Activated naive CD4-positive, alpha-beta T cell treated with anti-CD3 and anti-CD28 coated beads, Interleukin-2, amount 50 U/mL, for 72 hours (primary cell): ENCODE results near the gene SH2D6. TPM values are rescaled to one million over a fixed set of nuclear protein-coding genes. Genes with fewer than 3 reads are reported as not detected.

ENCODE experiments used
- ATAC-seq, 2 donors: fragments of 150-1000 bp; cut with Tn5 transposase; 2 replicates each; pipeline ENCODE4 v1.10.0; 2021; ENCODE audit warnings: mild to moderate bottlenecking in 2 of 2, moderate library complexity in 2 of 2
- DNase-seq, 2 donors: peaks; one replicate each; pipeline ENCODE4 v3.0.0; 2021 to 2022; ENCODE audit warnings: low spot score in 2 of 2
- H3K27ac Mint-ChIP-seq, 2 donors: one replicate each; pipeline ENCODE4 v1.8.0; 2022; ENCODE audit warnings: mild to moderate bottlenecking in 2 of 2, mixed read lengths in 2 of 2
- H3K36me3 Mint-ChIP-seq, 2 donors: one replicate each; pipeline ENCODE4 v1.8.0; 2022; ENCODE audit warnings: mixed read lengths in 2 of 2
- H3K9me3 Mint-ChIP-seq, 2 donors: one replicate each; pipeline ENCODE4 v1.8.0; 2022; ENCODE audit warnings: mixed read lengths in 2 of 2
- total RNA-seq, 2 donors: library from RNA; stranded (reverse); gene quantifications; one replicate each; pipeline ENCODE4 v1.2.3, GENCODE V29; 2022

Gene SH2D6
- total RNA-seq, 2 donors from 2014 or later, result 0.55 to 2.5 TPM

GRCh38 chr2:85444629-85445172 is 26.2 kb downstream of the SH2D6 start:
- H3K36me3 Mint-ChIP-seq, result no peaks in the 10 kb centered on the region
- no peaks in the 10 kb centered on the region for H3K9me3 Mint-ChIP-seq
- no peak for DNase-seq
- no peak for ATAC-seq
- peak overlapping the region in 1 of 2 donors; percentile 68 for H3K27ac Mint-ChIP-seq

GRCh38 chr2:85445316-85446295 is 27.1 kb downstream of the SH2D6 start:
- Mint-ChIP-seq H3K9me3 (no peaks in the 10 kb centered on the region), H3K36me3 (no peaks in the 10 kb centered on the region), H3K27ac (no peak overlapping the region)
- peak in 1 of 2 donors; percentile 7 for ATAC-seq
- no peak for DNase-seq

GRCh38 chr2:85446296-85447221 is 28.0 kb downstream of the SH2D6 start:
- H3K27ac Mint-ChIP-seq, result peak overlapping the region; percentile 2 to 82
- DNase-seq (no peak), ATAC-seq (no peak)
- H3K9me3 Mint-ChIP-seq, result no peaks in the 10 kb centered on the region
- no peaks in the 10 kb centered on the region for H3K36me3 Mint-ChIP-seq

- H3K27ac Mint-ChIP-seq, result peak overlapping the region in 1 of 2 donors; percentile 2
Measured at GRCh38 chr2:85447222-85447585, 28.7 kb downstream of the SH2D6 start.

GRCh38 chr2:85448461-85449213 is 30.1 kb downstream of the SH2D6 start:
- Mint-ChIP-seq H3K27ac (peak overlapping the region; percentile 3 to 71), H3K36me3 (no peaks in the 10 kb centered on the region), H3K9me3 (no peaks in the 10 kb centered on the region)
- ATAC-seq (no peak), DNase-seq (no peak)

More at GRCh38 chr2:85447222-85447585, 28.7 kb downstream of the SH2D6 start:
- DNase-seq (no peak), ATAC-seq (no peak)
- no peaks in the 10 kb centered on the region for H3K9me3 Mint-ChIP-seq
- no peaks in the 10 kb centered on the region for H3K36me3 Mint-ChIP-seq

GRCh38 chr2:85449214-85449588 is 30.7 kb downstream of the SH2D6 start:
- H3K9me3 Mint-ChIP-seq, result no peaks in the 10 kb centered on the region
- peak overlapping the region in 1 of 2 donors; percentile 71 for H3K27ac Mint-ChIP-seq
- ATAC-seq, result no peak
- no peak for DNase-seq
- no peaks in the 10 kb centered on the region for H3K36me3 Mint-ChIP-seq

- H3K36me3 Mint-ChIP-seq, result no peaks in the 10 kb centered on the region
- DNase-seq, result no peak
- H3K27ac Mint-ChIP-seq, result peak overlapping the region in 1 of 2 donors; percentile 2
- no peak for ATAC-seq
- H3K9me3 Mint-ChIP-seq, result no peaks in the 10 kb centered on the region
Measured at GRCh38 chr2:85452237-85452636, 33.7 kb downstream of the SH2D6 start.

GRCh38 chr2:85453571-85453970 is 35.1 kb downstream of the SH2D6 start:
- H3K27ac Mint-ChIP-seq, result no peak overlapping the region
- DNase-seq (no peak), ATAC-seq (no peak)
- no peaks in the 10 kb centered on the region for H3K36me3 Mint-ChIP-seq
- H3K9me3 Mint-ChIP-seq, result no peaks in the 10 kb centered on the region

GRCh38 chr2:85455552-85456090 is 37.1 kb downstream of the SH2D6 start:
- Mint-ChIP-seq H3K9me3 (no peaks in the 10 kb centered on the region), H3K36me3 (no peaks in the 10 kb centered on the region), H3K27ac (no peak overlapping the region)
- DNase-seq, result no peak
- ATAC-seq, result no peak

GRCh38 chr2:85457043-85457442 is 38.5 kb downstream of the SH2D6 start:
- H3K36me3 Mint-ChIP-seq, result no peaks in the 10 kb centered on the region
- H3K27ac Mint-ChIP-seq, result no peak overlapping the region
- DNase-seq, result no peak
- no peak for ATAC-seq
- H3K9me3 Mint-ChIP-seq, result no peaks in the 10 kb centered on the region

GRCh38 chr2:85457877-85458316 is 39.4 kb downstream of the SH2D6 start:
- no peaks in the 10 kb centered on the region for H3K9me3 Mint-ChIP-seq
- ATAC-seq (no peak), DNase-seq (no peak)
- no peaks in the 10 kb centered on the region for H3K36me3 Mint-ChIP-seq
- no peak overlapping the region for H3K27ac Mint-ChIP-seq

- Mint-ChIP-seq H3K9me3 (no peaks in the 10 kb centered on the region), H3K27ac (no peak overlapping the region), H3K36me3 (no peaks in the 10 kb centered on the region)
- no peak for DNase-seq
- ATAC-seq, result no peak
Measured at GRCh38 chr2:85458601-85459563, 40.4 kb downstream of the SH2D6 start.

- Mint-ChIP-seq H3K36me3 (no peaks in the 10 kb centered on the region), H3K27ac (no peak overlapping the region), H3K9me3 (no peaks in the 10 kb centered on the region)
- DNase-seq, result no peak
- ATAC-seq, result no peak
Measured at GRCh38 chr2:85459771-85460170, 41.3 kb downstream of the SH2D6 start.

- Mint-ChIP-seq H3K9me3 (no peaks in the 10 kb centered on the region), H3K27ac (no peak overlapping the region), H3K36me3 (no peaks in the 10 kb centered on the region)
- DNase-seq, result no peak
- no peak for ATAC-seq
Measured at GRCh38 chr2:85462322-85462721, 43.8 kb downstream of the SH2D6 start.

- no peaks in the 10 kb centered on the region for H3K36me3 Mint-ChIP-seq
- no peaks in the 10 kb centered on the region for H3K9me3 Mint-ChIP-seq
- no peak for ATAC-seq
- no peak for DNase-seq
- no peak overlapping the region for H3K27ac Mint-ChIP-seq
Measured at GRCh38 chr2:85468096-85468703, 49.7 kb downstream of the SH2D6 start.
